GM12878 (cell line): ENCODE results near the gene APOBEC2. TPM values are rescaled to one million over a fixed set of nuclear protein-coding genes. Genes with fewer than 3 reads are reported as not detected.

Experiments used
- BHLHE40 ChIP-seq, 2 experiments: fragments of 450-650 bp in 1 of 2; IDR thresholded peaks; 2 replicates each; pipeline ENCODE4 v1.6.1; 2011 to 2017; ENCODE audit warnings: low read depth in 2 of 2, borderline replicate concordance in 1 of 2, improper control_type of control experiment in 1 of 2, low read length in 1 of 2, mild to moderate bottlenecking in 1 of 2
- BMI1 ChIP-seq: fragments of 450-650 bp; IDR thresholded peaks from 2 replicates; pipeline ENCODE4 v1.6.1; 2016; ENCODE audit warnings: mild to moderate bottlenecking, moderate library complexity, borderline replicate concordance
- EZH2 ChIP-seq: IDR thresholded peaks from 2 replicates; pipeline ENCODE4 v1.6.1; 2012; ENCODE audit warnings: low read depth, mild to moderate bottlenecking, control low read depth, inconsistent platforms, low read length, borderline replicate concordance; ENCODE audit not compliant: control insufficient read depth
- FOS ChIP-seq: IDR thresholded peaks from 3 replicates; pipeline ENCODE4 v1.6.1; 2011; ENCODE audit warnings: borderline replicate concordance; ENCODE audit not compliant: insufficient read length; ENCODE audit errors: extremely low read depth
- SPI1 ChIP-seq: IDR thresholded peaks from 2 replicates; pipeline ENCODE4 v1.6.1; 2011; ENCODE audit warnings: low read depth, mild to moderate bottlenecking, low read length, moderate library complexity, borderline replicate concordance; ENCODE audit not compliant: insufficient read depth
- TARDBP ChIP-seq: IDR thresholded peaks from 2 replicates; pipeline ENCODE4 v1.6.1; 2016; ENCODE audit warnings: borderline replicate concordance
- ZBED1 ChIP-seq: IDR thresholded peaks from 2 replicates; pipeline ENCODE4 v1.6.1; 2016; ENCODE audit warnings: borderline replicate concordance
- polyA plus RNA-seq, 11 experiments: library from polyadenylated mRNA; depleted of rRNA in 4 of 11; unstranded in 6 of 11; stranded (reverse) in 5 of 11; fragments of >200 nt; fragmentation: Nextera tagmentation in 4 of 11; fragmentation: Illumina TruSeq in 1 of 11; extraction: Ambion mirVana in 4 of 11; extraction: Trizol in 1 of 11; gene quantifications; 1 replicate in 1 of 11; 2 replicates in 10 of 11; pipeline versions ENCODE4 v1.2.1 to v1.2.3, GENCODE V29; 2011 to 2016; ENCODE audit warnings: inconsistent platforms in 2 of 11, missing spikeins in 2 of 11, low read depth in 1 of 11
- total RNA-seq, 4 experiments: library from RNA; depleted of rRNA in 3 of 4; stranded (reverse); fragments of >200 nt in 3 of 4; fragmentation: Illumina TruSeq in 1 of 4; extraction: Trizol in 1 of 4; gene quantifications; 2 replicates each; pipeline versions ENCODE4 v1.2.1 to v1.2.3, GENCODE V29; 2013 to 2021
- TF ChIP-seq, protein P1 (sequence below): fragments of 450-650 bp; formaldehyde crosslinking; IDR thresholded peaks from 2 replicates; pipeline ENCODE4 v1.5.0; 2022; ENCODE audit warnings: mild to moderate bottlenecking, missing genetic modification characterization
- TF ChIP-seq, protein P2 (sequence below): fragments of 450-650 bp; formaldehyde crosslinking; IDR thresholded peaks from 2 replicates; pipeline ENCODE4 v1.4.0; 2022; ENCODE audit warnings: mild to moderate bottlenecking, moderate library complexity
- TF ChIP-seq, protein P3 (sequence below): fragments of 450-650 bp; IDR thresholded peaks from 2 replicates; pipeline ENCODE4 v1.6.1; 2017; ENCODE audit warnings: mild to moderate bottlenecking, low read depth, inconsistent platforms; ENCODE audit not compliant: poor library complexity, severe bottlenecking
- TF ChIP-seq, protein P4 (sequence below): fragments of 450-650 bp; IDR thresholded peaks from 2 replicates; pipeline ENCODE4 v1.6.1; 2016; ENCODE audit warnings: mild to moderate bottlenecking, moderate library complexity, borderline replicate concordance
- TF ChIP-seq, protein P5 (sequence below), 3 experiments: IDR thresholded peaks in 2 of 3; conservative IDR thresholded peaks in 1 of 3; 2 replicates each; pipeline ENCODE4 v1.5.1; 2011; ENCODE audit warnings: low read depth in 3 of 3, low read length in 3 of 3, mild to moderate bottlenecking in 3 of 3, control low read depth in 2 of 3, moderate library complexity in 2 of 3, inconsistent platforms in 1 of 3, mixed read lengths in 1 of 3; ENCODE audit not compliant: control insufficient read depth in 2 of 3, insufficient read depth in 1 of 3; ENCODE audit errors: extremely low read depth in 1 of 3

The APOBEC2 gene
- total and polyA plus RNA-seq, 10 of the 15 experiments (the other 5 are each of a cell fraction or from before 2014, with no cell fraction given): 0.11 to 1.4 (median 0.87) TPM; not detected in 6

DNA sequence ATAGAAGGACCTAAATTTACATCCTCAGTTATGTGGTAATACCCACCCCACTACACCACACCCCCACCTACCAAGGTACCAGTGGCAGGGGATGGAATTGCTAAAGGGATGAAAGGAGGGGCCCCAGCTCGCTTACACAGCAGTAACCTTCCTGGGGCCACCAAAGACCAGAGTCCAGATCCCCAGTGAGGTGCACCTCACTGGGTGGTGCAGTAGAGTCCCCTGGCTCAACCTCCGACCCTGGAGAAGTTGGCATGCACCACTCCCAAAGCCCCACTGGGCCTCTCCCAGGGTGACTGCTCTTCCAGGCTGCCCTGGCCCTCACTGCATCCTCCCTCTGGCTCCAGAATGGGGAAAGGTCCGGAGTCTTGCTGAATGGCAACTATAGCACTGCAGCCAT lies 14.8 kb upstream of the APOBEC2 start (continued):
- TF ChIP-seq, protein P1, sequence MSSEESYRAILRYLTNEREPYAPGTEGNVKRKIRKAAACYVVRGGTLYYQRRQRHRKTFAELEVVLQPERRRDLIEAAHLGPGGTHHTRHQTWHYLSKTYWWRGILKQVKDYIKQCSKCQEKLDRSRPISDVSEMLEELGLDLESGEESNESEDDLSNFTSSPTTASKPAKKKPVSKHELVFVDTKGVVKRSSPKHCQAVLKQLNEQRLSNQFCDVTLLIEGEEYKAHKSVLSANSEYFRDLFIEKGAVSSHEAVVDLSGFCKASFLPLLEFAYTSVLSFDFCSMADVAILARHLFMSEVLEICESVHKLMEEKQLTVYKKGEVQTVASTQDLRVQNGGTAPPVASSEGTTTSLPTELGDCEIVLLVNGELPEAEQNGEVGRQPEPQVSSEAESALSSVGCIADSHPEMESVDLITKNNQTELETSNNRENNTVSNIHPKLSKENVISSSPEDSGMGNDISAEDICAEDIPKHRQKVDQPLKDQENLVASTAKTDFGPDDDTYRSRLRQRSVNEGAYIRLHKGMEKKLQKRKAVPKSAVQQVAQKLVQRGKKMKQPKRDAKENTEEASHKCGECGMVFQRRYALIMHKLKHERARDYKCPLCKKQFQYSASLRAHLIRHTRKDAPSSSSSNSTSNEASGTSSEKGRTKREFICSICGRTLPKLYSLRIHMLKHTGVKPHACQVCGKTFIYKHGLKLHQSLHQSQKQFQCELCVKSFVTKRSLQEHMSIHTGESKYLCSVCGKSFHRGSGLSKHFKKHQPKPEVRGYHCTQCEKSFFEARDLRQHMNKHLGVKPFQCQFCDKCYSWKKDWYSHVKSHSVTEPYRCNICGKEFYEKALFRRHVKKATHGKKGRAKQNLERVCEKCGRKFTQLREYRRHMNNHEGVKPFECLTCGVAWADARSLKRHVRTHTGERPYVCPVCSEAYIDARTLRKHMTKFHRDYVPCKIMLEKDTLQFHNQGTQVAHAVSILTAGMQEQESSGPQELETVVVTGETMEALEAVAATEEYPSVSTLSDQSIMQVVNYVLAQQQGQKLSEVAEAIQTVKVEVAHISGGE (CRISPR knock-in tag): no peak
- TF ChIP-seq EZH2: no peak
- TF ChIP-seq, protein P2, sequence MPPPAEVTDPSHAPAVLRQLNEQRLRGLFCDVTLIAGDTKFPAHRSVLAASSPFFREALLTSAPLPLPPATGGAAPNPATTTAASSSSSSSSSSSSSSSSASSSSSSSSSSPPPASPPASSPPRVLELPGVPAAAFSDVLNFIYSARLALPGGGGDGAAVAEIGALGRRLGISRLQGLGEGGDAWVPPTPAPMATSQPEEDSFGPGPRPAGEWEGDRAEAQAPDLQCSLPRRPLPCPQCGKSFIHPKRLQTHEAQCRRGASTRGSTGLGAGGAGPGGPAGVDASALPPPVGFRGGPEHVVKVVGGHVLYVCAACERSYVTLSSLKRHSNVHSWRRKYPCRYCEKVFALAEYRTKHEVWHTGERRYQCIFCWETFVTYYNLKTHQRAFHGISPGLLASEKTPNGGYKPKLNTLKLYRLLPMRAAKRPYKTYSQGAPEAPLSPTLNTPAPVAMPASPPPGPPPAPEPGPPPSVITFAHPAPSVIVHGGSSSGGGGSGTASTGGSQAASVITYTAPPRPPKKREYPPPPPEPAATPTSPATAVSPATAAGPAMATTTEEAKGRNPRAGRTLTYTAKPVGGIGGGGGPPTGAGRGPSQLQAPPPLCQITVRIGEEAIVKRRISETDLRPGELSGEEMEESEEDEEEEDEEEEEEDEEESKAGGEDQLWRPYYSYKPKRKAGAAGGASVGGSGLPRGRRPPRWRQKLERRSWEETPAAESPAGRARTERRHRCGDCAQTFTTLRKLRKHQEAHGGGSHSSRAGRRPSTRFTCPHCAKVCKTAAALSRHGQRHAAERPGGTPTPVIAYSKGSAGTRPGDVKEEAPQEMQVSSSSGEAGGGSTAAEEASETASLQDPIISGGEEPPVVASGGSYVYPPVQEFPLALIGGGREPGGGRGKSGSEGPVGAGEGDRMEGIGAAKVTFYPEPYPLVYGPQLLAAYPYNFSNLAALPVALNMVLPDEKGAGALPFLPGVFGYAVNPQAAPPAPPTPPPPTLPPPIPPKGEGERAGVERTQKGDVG (CRISPR knock-in tag): no peak
- TF ChIP-seq, protein P3, sequence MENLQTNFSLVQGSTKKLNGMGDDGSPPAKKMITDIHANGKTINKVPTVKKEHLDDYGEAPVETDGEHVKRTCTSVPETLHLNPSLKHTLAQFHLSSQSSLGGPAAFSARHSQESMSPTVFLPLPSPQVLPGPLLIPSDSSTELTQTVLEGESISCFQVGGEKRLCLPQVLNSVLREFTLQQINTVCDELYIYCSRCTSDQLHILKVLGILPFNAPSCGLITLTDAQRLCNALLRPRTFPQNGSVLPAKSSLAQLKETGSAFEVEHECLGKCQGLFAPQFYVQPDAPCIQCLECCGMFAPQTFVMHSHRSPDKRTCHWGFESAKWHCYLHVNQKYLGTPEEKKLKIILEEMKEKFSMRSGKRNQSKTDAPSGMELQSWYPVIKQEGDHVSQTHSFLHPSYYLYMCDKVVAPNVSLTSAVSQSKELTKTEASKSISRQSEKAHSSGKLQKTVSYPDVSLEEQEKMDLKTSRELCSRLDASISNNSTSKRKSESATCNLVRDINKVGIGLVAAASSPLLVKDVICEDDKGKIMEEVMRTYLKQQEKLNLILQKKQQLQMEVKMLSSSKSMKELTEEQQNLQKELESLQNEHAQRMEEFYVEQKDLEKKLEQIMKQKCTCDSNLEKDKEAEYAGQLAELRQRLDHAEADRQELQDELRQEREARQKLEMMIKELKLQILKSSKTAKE: no peak
- no peak for TF ChIP-seq TARDBP
- no peak for TF ChIP-seq BMI1
- no peak for TF ChIP-seq SPI1
- no peak for TF ChIP-seq BHLHE40 (IDR thresholded peaks at IDR 0.05; ENCODE audit: borderline replicate concordance in 1 of 2, low read depth in 2 of 2, low read length in 1 of 2)
- TF ChIP-seq, protein P4, sequence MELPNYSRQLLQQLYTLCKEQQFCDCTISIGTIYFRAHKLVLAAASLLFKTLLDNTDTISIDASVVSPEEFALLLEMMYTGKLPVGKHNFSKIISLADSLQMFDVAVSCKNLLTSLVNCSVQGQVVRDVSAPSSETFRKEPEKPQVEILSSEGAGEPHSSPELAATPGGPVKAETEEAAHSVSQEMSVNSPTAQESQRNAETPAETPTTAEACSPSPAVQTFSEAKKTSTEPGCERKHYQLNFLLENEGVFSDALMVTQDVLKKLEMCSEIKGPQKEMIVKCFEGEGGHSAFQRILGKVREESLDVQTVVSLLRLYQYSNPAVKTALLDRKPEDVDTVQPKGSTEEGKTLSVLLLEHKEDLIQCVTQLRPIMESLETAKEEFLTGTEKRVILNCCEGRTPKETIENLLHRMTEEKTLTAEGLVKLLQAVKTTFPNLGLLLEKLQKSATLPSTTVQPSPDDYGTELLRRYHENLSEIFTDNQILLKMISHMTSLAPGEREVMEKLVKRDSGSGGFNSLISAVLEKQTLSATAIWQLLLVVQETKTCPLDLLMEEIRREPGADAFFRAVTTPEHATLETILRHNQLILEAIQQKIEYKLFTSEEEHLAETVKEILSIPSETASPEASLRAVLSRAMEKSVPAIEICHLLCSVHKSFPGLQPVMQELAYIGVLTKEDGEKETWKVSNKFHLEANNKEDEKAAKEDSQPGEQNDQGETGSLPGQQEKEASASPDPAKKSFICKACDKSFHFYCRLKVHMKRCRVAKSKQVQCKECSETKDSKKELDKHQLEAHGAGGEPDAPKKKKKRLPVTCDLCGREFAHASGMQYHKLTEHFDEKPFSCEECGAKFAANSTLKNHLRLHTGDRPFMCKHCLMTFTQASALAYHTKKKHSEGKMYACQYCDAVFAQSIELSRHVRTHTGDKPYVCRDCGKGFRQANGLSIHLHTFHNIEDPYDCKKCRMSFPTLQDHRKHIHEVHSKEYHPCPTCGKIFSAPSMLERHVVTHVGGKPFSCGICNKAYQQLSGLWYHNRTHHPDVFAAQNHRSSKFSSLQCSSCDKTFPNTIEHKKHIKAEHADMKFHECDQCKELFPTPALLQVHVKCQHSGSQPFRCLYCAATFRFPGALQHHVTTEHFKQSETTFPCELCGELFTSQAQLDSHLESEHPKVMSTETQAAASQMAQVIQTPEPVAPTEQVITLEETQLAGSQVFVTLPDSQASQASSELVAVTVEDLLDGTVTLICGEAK: no peak
- TF ChIP-seq FOS: no peak
- TF ChIP-seq, protein P5, sequence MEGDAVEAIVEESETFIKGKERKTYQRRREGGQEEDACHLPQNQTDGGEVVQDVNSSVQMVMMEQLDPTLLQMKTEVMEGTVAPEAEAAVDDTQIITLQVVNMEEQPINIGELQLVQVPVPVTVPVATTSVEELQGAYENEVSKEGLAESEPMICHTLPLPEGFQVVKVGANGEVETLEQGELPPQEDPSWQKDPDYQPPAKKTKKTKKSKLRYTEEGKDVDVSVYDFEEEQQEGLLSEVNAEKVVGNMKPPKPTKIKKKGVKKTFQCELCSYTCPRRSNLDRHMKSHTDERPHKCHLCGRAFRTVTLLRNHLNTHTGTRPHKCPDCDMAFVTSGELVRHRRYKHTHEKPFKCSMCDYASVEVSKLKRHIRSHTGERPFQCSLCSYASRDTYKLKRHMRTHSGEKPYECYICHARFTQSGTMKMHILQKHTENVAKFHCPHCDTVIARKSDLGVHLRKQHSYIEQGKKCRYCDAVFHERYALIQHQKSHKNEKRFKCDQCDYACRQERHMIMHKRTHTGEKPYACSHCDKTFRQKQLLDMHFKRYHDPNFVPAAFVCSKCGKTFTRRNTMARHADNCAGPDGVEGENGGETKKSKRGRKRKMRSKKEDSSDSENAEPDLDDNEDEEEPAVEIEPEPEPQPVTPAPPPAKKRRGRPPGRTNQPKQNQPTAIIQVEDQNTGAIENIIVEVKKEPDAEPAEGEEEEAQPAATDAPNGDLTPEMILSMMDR (IDR thresholded peaks at IDR 0.05 in 2 of 3, conservative IDR thresholded peaks at IDR 0.05 in 1 of 3; ENCODE audit: control insufficient read depth in 2 of 3, extremely low read depth in 1 of 3, insufficient read depth in 1 of 3, low read depth in 3 of 3, low read length in 3 of 3): no peak
- no peak for TF ChIP-seq ZBED1
